GM12864 (cell line): ENCODE results near the gene RIMS3.

Experiments used
- DNase-seq: peaks from one replicate; pipeline ENCODE4 v3.0.0-alpha.2; 2011; ENCODE audit warnings: low read depth
- H3K4me3 ChIP-seq: 2 replicates; pipeline ENCODE4 v1.5.1; 2011; ENCODE audit warnings: mild to moderate bottlenecking, low read depth, low read length, control low read depth
- TF ChIP-seq, protein P1 (sequence below): IDR thresholded peaks from 2 replicates; pipeline ENCODE4 v1.5.1; 2011; ENCODE audit warnings: low read depth, mild to moderate bottlenecking, moderate library complexity, low read length, control low read depth, inconsistent platforms; ENCODE audit errors: missing control alignments

Gene RIMS3

GRCh38 chr1:40657046-40657445 lies 8.4 kb downstream of the RIMS3 start:
- DNase-seq = no peak
- TF ChIP-seq, protein P1, sequence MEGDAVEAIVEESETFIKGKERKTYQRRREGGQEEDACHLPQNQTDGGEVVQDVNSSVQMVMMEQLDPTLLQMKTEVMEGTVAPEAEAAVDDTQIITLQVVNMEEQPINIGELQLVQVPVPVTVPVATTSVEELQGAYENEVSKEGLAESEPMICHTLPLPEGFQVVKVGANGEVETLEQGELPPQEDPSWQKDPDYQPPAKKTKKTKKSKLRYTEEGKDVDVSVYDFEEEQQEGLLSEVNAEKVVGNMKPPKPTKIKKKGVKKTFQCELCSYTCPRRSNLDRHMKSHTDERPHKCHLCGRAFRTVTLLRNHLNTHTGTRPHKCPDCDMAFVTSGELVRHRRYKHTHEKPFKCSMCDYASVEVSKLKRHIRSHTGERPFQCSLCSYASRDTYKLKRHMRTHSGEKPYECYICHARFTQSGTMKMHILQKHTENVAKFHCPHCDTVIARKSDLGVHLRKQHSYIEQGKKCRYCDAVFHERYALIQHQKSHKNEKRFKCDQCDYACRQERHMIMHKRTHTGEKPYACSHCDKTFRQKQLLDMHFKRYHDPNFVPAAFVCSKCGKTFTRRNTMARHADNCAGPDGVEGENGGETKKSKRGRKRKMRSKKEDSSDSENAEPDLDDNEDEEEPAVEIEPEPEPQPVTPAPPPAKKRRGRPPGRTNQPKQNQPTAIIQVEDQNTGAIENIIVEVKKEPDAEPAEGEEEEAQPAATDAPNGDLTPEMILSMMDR = no peak
- H3K4me3 ChIP-seq = no peak overlapping the region

DNA sequence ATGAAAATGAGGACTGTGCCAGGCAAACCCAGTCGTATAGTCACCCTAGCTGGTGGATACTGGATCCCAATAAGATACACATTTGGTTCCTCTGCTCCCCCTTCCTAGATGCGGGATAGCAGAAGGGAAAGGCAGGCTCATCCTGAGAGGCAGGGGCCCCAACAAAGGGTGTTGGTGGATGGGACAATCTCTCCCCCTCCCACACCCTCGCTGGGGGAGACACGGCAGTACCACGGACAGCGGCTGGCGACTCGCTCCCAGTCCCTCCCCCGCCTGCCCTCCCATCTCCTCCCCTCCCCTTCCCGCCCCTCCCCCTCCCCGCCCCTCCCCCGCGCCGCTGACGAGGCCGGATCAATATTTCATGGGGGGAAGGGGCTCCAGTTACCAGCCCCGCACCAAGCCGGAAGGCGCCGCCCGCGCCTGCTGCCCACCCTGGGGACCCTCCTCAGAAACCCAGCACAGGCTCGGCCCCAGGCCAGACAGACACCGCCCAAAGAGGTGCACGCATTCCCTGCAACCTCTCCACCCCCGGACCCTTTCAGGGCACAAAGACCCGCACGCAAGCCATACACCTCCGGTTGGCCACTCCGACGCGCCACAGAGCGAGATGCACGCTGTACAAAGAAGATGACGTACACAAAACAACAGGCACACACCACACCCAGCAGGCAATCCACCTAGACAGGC lies 11.5 kb downstream of the RIMS3 start:
- no peak for DNase-seq
- H3K4me3 ChIP-seq = no peak overlapping the region
- TF ChIP-seq, protein P1 = no peak

DNA sequence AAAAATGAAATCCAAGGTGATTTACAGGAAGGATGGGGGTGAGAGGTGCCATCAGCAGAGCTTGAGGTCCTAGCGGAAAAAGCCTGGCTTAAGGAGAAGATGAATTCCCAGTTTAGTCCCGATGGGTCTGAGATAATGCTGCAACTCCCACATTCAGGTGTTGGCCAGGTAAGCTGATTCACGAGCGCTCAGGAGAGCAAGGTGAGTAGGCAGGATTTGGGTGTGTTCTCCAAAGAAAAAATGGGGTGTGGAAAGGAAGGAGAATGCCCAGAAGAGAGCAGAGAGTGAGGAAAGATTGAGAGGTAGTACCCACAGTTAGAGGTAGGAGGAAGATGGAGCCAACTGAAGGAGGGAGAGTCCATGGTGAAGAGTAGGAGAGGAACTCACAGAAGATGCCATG lies 12.5 kb downstream of the RIMS3 start:
- no peak overlapping the region for H3K4me3 ChIP-seq
- TF ChIP-seq, protein P1 = no peak
- no peak for DNase-seq

GRCh38 chr1:40652468-40652867 lies 13.0 kb downstream of the RIMS3 start:
- H3K4me3 ChIP-seq = no peak overlapping the region
- no peak for DNase-seq
- TF ChIP-seq, protein P1 = no peak

DNA sequence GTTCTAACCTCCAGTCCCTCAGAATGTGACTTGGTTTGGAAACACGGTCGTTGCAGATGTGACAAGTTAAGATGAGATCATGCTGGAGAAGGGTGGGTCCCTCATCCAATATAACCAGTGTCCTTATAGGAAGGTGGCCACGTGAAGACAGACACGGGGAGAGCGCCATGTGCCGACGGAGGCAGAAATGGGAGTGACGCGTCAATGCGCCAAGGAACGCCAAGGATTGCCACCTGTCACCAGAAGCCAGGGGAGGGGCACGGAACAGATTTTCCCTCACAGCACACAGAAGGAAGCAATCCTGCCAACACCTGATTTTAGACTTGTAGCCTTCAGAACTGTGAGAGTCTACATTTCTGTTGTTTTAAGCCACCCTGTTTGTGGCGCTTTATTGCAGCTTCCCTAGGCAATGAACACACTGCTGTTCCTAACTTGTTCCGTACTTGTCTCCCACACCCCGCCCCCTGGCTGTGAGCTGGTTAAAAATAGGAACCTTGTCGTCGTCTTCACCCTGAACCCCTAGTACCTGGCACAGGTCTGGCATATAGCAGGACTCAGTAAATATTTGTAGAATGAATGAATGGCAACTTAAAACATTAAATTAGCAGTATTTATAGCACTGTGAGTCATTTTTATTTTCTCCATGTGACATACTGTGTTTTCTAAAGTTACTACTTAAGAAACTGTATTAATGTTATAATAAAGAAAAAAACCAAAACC lies 14.2 kb downstream of the RIMS3 start:
- TF ChIP-seq, protein P1 = no peak
- H3K4me3 ChIP-seq = no peak overlapping the region
- no peak for DNase-seq

- TF ChIP-seq, protein P1 = peak; percentile 71
- DNase-seq = no peak
- H3K4me3 ChIP-seq = no peak overlapping the region
Observed at GRCh38 chr1:40650075-40650474, 15.4 kb downstream of the RIMS3 start.

DNA sequence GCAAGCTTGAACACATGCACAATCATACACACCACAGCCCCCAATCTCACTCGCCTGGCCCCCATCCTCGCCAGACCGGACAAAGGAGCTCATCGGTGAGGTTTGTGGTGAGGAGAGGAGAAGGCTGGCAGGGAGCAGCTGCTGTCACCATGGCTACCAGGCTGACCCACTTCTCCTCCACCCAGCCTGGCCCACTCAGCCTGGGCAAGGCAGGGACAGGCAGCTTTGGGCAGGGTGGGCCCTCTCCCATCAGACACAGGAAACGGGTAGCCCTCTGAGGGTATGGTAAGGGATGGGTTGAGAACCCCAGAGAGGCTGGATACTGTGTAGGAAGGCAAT lies 15.9 kb downstream of the RIMS3 start:
- no peak for DNase-seq
- no peak overlapping the region for H3K4me3 ChIP-seq
- TF ChIP-seq, protein P1 = no peak
